Neural cell (in vitro differentiated cells): ENCODE measurements around the gene CRB2. TPM values are rescaled to one million over a fixed set of nuclear protein-coding genes. Genes with fewer than 3 reads are reported as not detected.

Experiments
- H2AFZ ChIP-seq: fragments of 200-600, 300-800 bp; sonication (generic), shearing (Covaris generic); 2 replicates; pipeline ENCODE4 v1.6.0; 2014; ENCODE audit warnings: low read depth, mild to moderate bottlenecking, antibody characterized with exemption, low read length, moderate library complexity
- H3F3A ChIP-seq: fragments of 200-600 bp; shearing (Covaris generic); 2 replicates; pipeline ENCODE4 v1.6.1; 2016; ENCODE audit warnings: mild to moderate bottlenecking, moderate library complexity, mixed read lengths, antibody characterized with exemption, low read length; ENCODE audit not compliant: insufficient read depth, poor library complexity, severe bottlenecking
- H3K27ac ChIP-seq: fragments of 200-600, 300-800 bp; sonication (generic), shearing (Covaris generic); 2 replicates; pipeline ENCODE4 v1.5.1; 2014; ENCODE audit warnings: mild to moderate bottlenecking, low read length, moderate library complexity
- H3K27me3 ChIP-seq: fragments of 300-800, 200-600 bp; sonication (generic), shearing (Covaris generic); 2 replicates; pipeline ENCODE4 v1.6.0; 2014; ENCODE audit warnings: mild to moderate bottlenecking, low read depth, low read length, moderate library complexity; ENCODE audit not compliant: insufficient read depth
- H3K36me3 ChIP-seq: fragments of 300-800, 200-600 bp; sonication (generic), shearing (Covaris generic); 2 replicates; pipeline ENCODE4 v1.5.1; 2014; ENCODE audit warnings: mild to moderate bottlenecking, antibody characterized with exemption, low read length, moderate library complexity; ENCODE audit not compliant: insufficient read depth
- H3K4me2 ChIP-seq: fragments of 300-800, 200-600 bp; sonication (generic), shearing (Covaris generic); 2 replicates; pipeline ENCODE4 v1.6.0; 2014; ENCODE audit warnings: mild to moderate bottlenecking, low read length
- H3K4me3 ChIP-seq: fragments of 300-800, 200-600 bp; sonication (generic), shearing (Covaris generic); 2 replicates; pipeline ENCODE4 v1.5.1; 2014; ENCODE audit warnings: mild to moderate bottlenecking, low read length, moderate library complexity
- H3K79me2 ChIP-seq: fragments of 200-600 bp; shearing (Covaris generic); replicated peaks from 2 replicates; pipeline ENCODE4 v1.6.0; 2014; ENCODE audit warnings: mild to moderate bottlenecking, low read length, moderate library complexity; ENCODE audit not compliant: insufficient read depth
- H3K9ac ChIP-seq: fragments of 300-800, 200-600 bp; sonication (generic), shearing (Covaris generic); 2 replicates; pipeline ENCODE4 v1.6.1; 2016; ENCODE audit warnings: mild to moderate bottlenecking, low read length, mixed read lengths
- H3K9me2 ChIP-seq: fragments of 200-600 bp; shearing (Covaris generic); 2 replicates; pipeline ENCODE4 v1.6.1; 2016; ENCODE audit warnings: mild to moderate bottlenecking, low read length, mixed read lengths; ENCODE audit not compliant: insufficient read depth
- H3K9me3 ChIP-seq: fragments of 200-600, 300-800 bp; sonication (generic), shearing (Covaris generic); 2 replicates; pipeline ENCODE4 v1.6.1; 2016; ENCODE audit warnings: mild to moderate bottlenecking, mixed run types, low read length, moderate library complexity, mixed read lengths
- H4K20me1 ChIP-seq: fragments of 200-600 bp; shearing (Covaris generic); 2 replicates; pipeline ENCODE4 v1.6.1; 2016; ENCODE audit warnings: mild to moderate bottlenecking, mixed run types; ENCODE audit not compliant: insufficient read depth
- EP300 ChIP-seq: fragments of 450-650 bp; conservative IDR thresholded peaks from 2 replicates; pipeline ENCODE4 v1.6.1; 2014; ENCODE audit warnings: antibody characterized with exemption, mild to moderate bottlenecking, moderate library complexity; ENCODE audit not compliant: poor library complexity, severe bottlenecking
- EZH2 ChIP-seq: fragments of 200-600, 300-800 bp; shearing (Covaris generic), sonication (generic); IDR thresholded peaks from 2 replicates; pipeline ENCODE4 v1.6.1; 2014; ENCODE audit warnings: antibody characterized with exemption, low read length, borderline replicate concordance, mild to moderate bottlenecking; ENCODE audit not compliant: insufficient read depth, poor library complexity, severe bottlenecking
- MXI1 ChIP-seq: fragments of 450-650 bp; conservative IDR thresholded peaks from 2 replicates; pipeline ENCODE4 v1.6.1; 2014; ENCODE audit warnings: antibody characterized with exemption, mild to moderate bottlenecking; ENCODE audit not compliant: poor library complexity, severe bottlenecking
- POLR2AphosphoS5 ChIP-seq: IDR thresholded peaks from 2 replicates; pipeline ENCODE4 v1.6.1; 2012
- RAD21 ChIP-seq: fragments of 450-650 bp; conservative IDR thresholded peaks from 2 replicates; pipeline ENCODE4 v1.6.1; 2014; ENCODE audit warnings: antibody characterized with exemption, mild to moderate bottlenecking, moderate library complexity
- SMC3 ChIP-seq: fragments of 450-650 bp; conservative IDR thresholded peaks from 2 replicates; pipeline ENCODE4 v1.6.1; 2014; ENCODE audit warnings: antibody characterized with exemption, mild to moderate bottlenecking, moderate library complexity; ENCODE audit not compliant: poor library complexity
- TAF1 ChIP-seq: IDR thresholded peaks from 2 replicates; pipeline ENCODE4 v1.6.1; 2012; ENCODE audit warnings: low read depth
- polyA plus RNA-seq: library from polyadenylated mRNA; depleted of rRNA; stranded (reverse); fragments of >200 nt; gene quantifications from 2 replicates; pipeline ENCODE4 v1.2.3, GENCODE V29; 2014
- TF ChIP-seq, protein P1 (sequence below): fragments of 450-650 bp; IDR thresholded peaks from 2 replicates; pipeline ENCODE4 v1.5.1; 2014; ENCODE audit warnings: antibody characterized with exemption, mild to moderate bottlenecking, moderate library complexity; ENCODE audit not compliant: poor library complexity, severe bottlenecking
- TF ChIP-seq, protein P2 (sequence below): IDR thresholded peaks from 2 replicates; pipeline ENCODE4 v1.6.1; 2012; ENCODE audit warnings: borderline replicate concordance

The CRB2 gene
- polyA plus RNA-seq, 1 donor from 2014 or later: 0.32 TPM

DNA sequence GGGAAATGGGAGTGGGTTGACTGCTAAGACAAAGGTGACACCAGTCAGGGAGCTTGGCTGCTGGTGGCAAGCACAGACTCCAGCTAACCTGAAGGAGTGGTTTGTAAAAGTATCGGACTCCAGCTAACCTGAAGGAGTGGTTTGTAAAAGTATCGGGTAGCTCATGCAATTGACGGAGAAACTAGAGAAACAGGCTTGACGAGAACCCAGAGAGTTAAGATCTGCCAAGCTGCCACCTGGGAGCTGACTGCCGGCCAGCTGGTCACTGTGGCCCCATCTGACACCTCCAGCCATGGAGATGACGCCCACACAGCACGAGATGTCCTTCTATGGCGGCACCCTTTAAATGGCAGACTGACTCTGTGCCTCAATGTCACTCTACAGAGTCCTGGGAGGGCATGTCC is 28.3 kb upstream of the CRB2 start:
- H3K4me2 ChIP-seq: no peak overlapping the region
- TF ChIP-seq EP300 (no peak), EZH2 (no peak), POLR2AphosphoS5 (no peak)
- TF ChIP-seq, protein P1, sequence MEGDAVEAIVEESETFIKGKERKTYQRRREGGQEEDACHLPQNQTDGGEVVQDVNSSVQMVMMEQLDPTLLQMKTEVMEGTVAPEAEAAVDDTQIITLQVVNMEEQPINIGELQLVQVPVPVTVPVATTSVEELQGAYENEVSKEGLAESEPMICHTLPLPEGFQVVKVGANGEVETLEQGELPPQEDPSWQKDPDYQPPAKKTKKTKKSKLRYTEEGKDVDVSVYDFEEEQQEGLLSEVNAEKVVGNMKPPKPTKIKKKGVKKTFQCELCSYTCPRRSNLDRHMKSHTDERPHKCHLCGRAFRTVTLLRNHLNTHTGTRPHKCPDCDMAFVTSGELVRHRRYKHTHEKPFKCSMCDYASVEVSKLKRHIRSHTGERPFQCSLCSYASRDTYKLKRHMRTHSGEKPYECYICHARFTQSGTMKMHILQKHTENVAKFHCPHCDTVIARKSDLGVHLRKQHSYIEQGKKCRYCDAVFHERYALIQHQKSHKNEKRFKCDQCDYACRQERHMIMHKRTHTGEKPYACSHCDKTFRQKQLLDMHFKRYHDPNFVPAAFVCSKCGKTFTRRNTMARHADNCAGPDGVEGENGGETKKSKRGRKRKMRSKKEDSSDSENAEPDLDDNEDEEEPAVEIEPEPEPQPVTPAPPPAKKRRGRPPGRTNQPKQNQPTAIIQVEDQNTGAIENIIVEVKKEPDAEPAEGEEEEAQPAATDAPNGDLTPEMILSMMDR: no peak
- TF ChIP-seq, protein P2, sequence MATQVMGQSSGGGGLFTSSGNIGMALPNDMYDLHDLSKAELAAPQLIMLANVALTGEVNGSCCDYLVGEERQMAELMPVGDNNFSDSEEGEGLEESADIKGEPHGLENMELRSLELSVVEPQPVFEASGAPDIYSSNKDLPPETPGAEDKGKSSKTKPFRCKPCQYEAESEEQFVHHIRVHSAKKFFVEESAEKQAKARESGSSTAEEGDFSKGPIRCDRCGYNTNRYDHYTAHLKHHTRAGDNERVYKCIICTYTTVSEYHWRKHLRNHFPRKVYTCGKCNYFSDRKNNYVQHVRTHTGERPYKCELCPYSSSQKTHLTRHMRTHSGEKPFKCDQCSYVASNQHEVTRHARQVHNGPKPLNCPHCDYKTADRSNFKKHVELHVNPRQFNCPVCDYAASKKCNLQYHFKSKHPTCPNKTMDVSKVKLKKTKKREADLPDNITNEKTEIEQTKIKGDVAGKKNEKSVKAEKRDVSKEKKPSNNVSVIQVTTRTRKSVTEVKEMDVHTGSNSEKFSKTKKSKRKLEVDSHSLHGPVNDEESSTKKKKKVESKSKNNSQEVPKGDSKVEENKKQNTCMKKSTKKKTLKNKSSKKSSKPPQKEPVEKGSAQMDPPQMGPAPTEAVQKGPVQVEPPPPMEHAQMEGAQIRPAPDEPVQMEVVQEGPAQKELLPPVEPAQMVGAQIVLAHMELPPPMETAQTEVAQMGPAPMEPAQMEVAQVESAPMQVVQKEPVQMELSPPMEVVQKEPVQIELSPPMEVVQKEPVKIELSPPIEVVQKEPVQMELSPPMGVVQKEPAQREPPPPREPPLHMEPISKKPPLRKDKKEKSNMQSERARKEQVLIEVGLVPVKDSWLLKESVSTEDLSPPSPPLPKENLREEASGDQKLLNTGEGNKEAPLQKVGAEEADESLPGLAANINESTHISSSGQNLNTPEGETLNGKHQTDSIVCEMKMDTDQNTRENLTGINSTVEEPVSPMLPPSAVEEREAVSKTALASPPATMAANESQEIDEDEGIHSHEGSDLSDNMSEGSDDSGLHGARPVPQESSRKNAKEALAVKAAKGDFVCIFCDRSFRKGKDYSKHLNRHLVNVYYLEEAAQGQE: no peak
- H2AFZ ChIP-seq: no peak overlapping the region
- H3K79me2 ChIP-seq: no peaks in the 10 kb centered on the region
- no peak overlapping the region for H3K4me3 ChIP-seq
- H3K36me3 ChIP-seq: no peaks in the 10 kb centered on the region
- H3K27ac ChIP-seq: no peak overlapping the region
- no peak overlapping the region for H3K9ac ChIP-seq
- no peaks in the 10 kb centered on the region for H3F3A ChIP-seq
- H3K9me3 ChIP-seq: no peaks in the 10 kb centered on the region
- no peaks in the 10 kb centered on the region for H4K20me1 ChIP-seq
- no peaks in the 10 kb centered on the region for H3K27me3 ChIP-seq
- no peaks in the 10 kb centered on the region for H3K9me2 ChIP-seq

GRCh38 chr9:123329329-123329955 is 26.6 kb upstream of the CRB2 start:
- Histone ChIP-seq H3K9me3 (no peaks in the 10 kb centered on the region), H2AFZ (no peak overlapping the region), H3K27ac (no peak overlapping the region), H3K27me3 (no peaks in the 10 kb centered on the region), H3K79me2 (no peaks in the 10 kb centered on the region), H3F3A (no peaks in the 10 kb centered on the region), H3K9ac (no peak overlapping the region), H3K4me2 (no peak overlapping the region), H3K9me2 (no peaks in the 10 kb centered on the region), H3K4me3 (no peak overlapping the region), H4K20me1 (no peaks in the 10 kb centered on the region), H3K36me3 (no peaks in the 10 kb centered on the region)
- no peak for TF ChIP-seq MXI1
- no peak for TF ChIP-seq RAD21
- TF ChIP-seq TAF1: no peak
- no peak for TF ChIP-seq SMC3
- no peak for TF ChIP-seq EZH2
- no peak for TF ChIP-seq POLR2AphosphoS5
- TF ChIP-seq, protein P1: no peak
- TF ChIP-seq EP300: no peak
- TF ChIP-seq, protein P2: no peak
